Measurements from ENCODE around the gene MRPL38. TPM values are rescaled to one million over a fixed set of nuclear protein-coding genes. Genes with fewer than 3 reads are reported as not detected.
A peak's percentile ranks its signal among the peaks of the same experiment; 100 is the strongest.

The MRPL38 gene
- total and polyA plus RNA-seq, 2 donors, result 30.5 to 78.6 TPM

DNA sequence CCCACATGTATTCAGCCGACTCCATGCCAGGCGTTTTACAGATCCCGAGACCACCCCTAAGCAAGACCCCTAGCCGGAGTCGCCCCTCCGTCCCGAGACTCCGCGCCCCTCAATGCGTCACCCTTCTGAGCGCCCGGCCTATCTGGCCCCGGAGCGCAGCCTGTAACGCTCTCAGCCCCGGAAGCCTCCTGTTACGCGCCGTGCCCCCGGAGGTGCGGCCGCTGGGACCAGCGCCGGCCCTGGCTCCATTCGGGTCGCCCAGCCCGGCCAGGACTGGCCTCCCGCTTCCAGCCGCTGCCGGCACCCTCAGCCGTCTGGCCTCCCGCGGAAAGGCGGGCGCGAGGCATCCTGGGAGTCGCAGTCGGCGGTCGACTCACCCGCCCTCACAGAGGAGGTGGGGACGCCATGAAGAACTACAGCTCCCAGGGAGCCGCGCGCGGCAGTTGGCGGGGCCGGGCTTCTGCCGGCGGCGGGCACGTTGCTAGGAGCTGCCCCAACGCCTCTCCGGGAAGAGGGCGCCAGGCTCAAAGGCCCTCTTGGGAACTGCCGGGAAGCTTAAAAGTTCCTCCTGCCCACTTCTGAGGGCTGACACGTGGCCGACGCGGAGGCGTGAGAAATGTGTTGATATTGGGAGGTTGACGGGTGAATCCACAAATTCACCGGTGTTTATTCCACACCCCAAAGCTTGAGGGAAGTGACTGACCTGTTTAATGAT is 36.2 kb upstream of the MRPL38 start, which contains the start of gene FBF1:
FBF1 (minus strand) TSS at position 316 of the 715 bp plus-strand sequence. CDS start 2,893 bp downstream, outside the sequence.
- peaks cover 4% of the 10 kb centered on the region in 2 donors for H3K36me3 ChIP-seq (ENCODE audit: control insufficient read depth in 2 of 2, insufficient read depth in 2 of 2, low read length in 1 of 2)
- H3K4me3 ChIP-seq (ENCODE audit: low read length in 2 of 2), result peak within 1 kb of the TSS; percentile 86 to 88
- no peaks in the 10 kb centered on the region for H3K9me3 ChIP-seq (ENCODE audit: control insufficient read depth in 2 of 2, insufficient read depth in 1 of 2, low read length in 1 of 2)
- no peaks in the 10 kb centered on the region for H3K27me3 ChIP-seq (ENCODE audit: control insufficient read depth in 2 of 2, insufficient read depth in 1 of 2, low read length in 1 of 2)
- DNase-seq (ENCODE audit: low read depth in 6 of 9, low spot score in 9 of 9), result peak; percentile 62 to 91 (median 79)
- H3K4me1 ChIP-seq (ENCODE audit: control insufficient read depth in 2 of 2, insufficient read depth in 2 of 2, low read length in 2 of 2), result peaks cover 10 to 11% of the 10 kb centered on the region in 2 donors
- no peak within 1 kb of the TSS for H3K27ac ChIP-seq (ENCODE audit: low read depth in 1 of 2, low read length in 1 of 2)
- WGBS, result under 1% methylated on average over 63 of the region's 63 CpGs

GRCh38 chr17:75937652-75938051 is 33.0 kb upstream of the MRPL38 start:
- DNase-seq (ENCODE audit: low read depth in 6 of 9, low spot score in 9 of 9), result no peak
- 88% methylated on average over 13 of the region's 13 CpGs for WGBS

GRCh38 chr17:75933808-75934207 is 29.1 kb upstream of the MRPL38 start:
- 97% methylated on average over 4 of the region's 4 CpGs for WGBS
- H3K9me3 ChIP-seq (ENCODE audit: control insufficient read depth in 2 of 2, insufficient read depth in 1 of 2, low read length in 1 of 2), result no peaks in the 10 kb centered on the region
- H3K27me3 ChIP-seq (ENCODE audit: control insufficient read depth in 2 of 2, insufficient read depth in 1 of 2, low read length in 1 of 2), result no peaks in the 10 kb centered on the region
- DNase-seq (ENCODE audit: low read depth in 6 of 9, low spot score in 9 of 9), result no peak
- H3K36me3 ChIP-seq (ENCODE audit: control insufficient read depth in 2 of 2, insufficient read depth in 2 of 2, low read length in 1 of 2), result no peaks in the 10 kb centered on the region
- H3K4me1 ChIP-seq (ENCODE audit: control insufficient read depth in 2 of 2, insufficient read depth in 2 of 2, low read length in 2 of 2), result peaks cover 0 to 5% of the 10 kb centered on the region in 2 donors
- H3K4me3 ChIP-seq (ENCODE audit: low read length in 2 of 2), result no peak overlapping the region
- H3K27ac ChIP-seq (ENCODE audit: low read depth in 1 of 2, low read length in 1 of 2), result no peak overlapping the region

More at GRCh38 chr17:75937652-75938051, 33.0 kb upstream of the MRPL38 start:
- Histone ChIP-seq H3K36me3 (ENCODE audit: control insufficient read depth in 2 of 2, insufficient read depth in 2 of 2, low read length in 1 of 2) (no peaks in the 10 kb centered on the region), H3K27ac (ENCODE audit: low read depth in 1 of 2, low read length in 1 of 2) (no peak overlapping the region), H3K4me1 (ENCODE audit: control insufficient read depth in 2 of 2, insufficient read depth in 2 of 2, low read length in 2 of 2) (peaks cover 10 to 16% of the 10 kb centered on the region in 2 donors), H3K9me3 (ENCODE audit: control insufficient read depth in 2 of 2, insufficient read depth in 1 of 2, low read length in 1 of 2) (no peaks in the 10 kb centered on the region), H3K4me3 (ENCODE audit: low read length in 2 of 2) (no peak overlapping the region), H3K27me3 (ENCODE audit: control insufficient read depth in 2 of 2, insufficient read depth in 1 of 2, low read length in 1 of 2) (no peaks in the 10 kb centered on the region)

GRCh38 chr17:75932852-75933251 is 28.2 kb upstream of the MRPL38 start:
- 88% methylated on average over 5 of the region's 5 CpGs for WGBS
- H3K4me3 ChIP-seq (ENCODE audit: low read length in 2 of 2), result no peak overlapping the region
- no peak overlapping the region for H3K27ac ChIP-seq (ENCODE audit: low read depth in 1 of 2, low read length in 1 of 2)
- no peaks in the 10 kb centered on the region for H3K9me3 ChIP-seq (ENCODE audit: control insufficient read depth in 2 of 2, insufficient read depth in 1 of 2, low read length in 1 of 2)
- H3K27me3 ChIP-seq (ENCODE audit: control insufficient read depth in 2 of 2, insufficient read depth in 1 of 2, low read length in 1 of 2), result no peaks in the 10 kb centered on the region
- H3K4me1 ChIP-seq (ENCODE audit: control insufficient read depth in 2 of 2, insufficient read depth in 2 of 2, low read length in 2 of 2), result peaks cover 0 to 5% of the 10 kb centered on the region in 2 donors
- no peak for DNase-seq (ENCODE audit: low read depth in 6 of 9, low spot score in 9 of 9)
- H3K36me3 ChIP-seq (ENCODE audit: control insufficient read depth in 2 of 2, insufficient read depth in 2 of 2, low read length in 1 of 2), result no peaks in the 10 kb centered on the region

- 96% methylated on average over 4 of the region's 4 CpGs for whole genome bisulfite sequencing
- Histone ChIP-seq H3K9me3 (ENCODE audit: control insufficient read depth in 2 of 2, insufficient read depth in 1 of 2, low read length in 1 of 2) (no peaks in the 10 kb centered on the region), H3K27me3 (ENCODE audit: control insufficient read depth in 2 of 2, insufficient read depth in 1 of 2, low read length in 1 of 2) (no peaks in the 10 kb centered on the region), H3K27ac (ENCODE audit: low read depth in 1 of 2, low read length in 1 of 2) (no peak overlapping the region), H3K36me3 (ENCODE audit: control insufficient read depth in 2 of 2, insufficient read depth in 2 of 2, low read length in 1 of 2) (peaks cover 1 to 7% of the 10 kb centered on the region in 2 donors), H3K4me1 (ENCODE audit: control insufficient read depth in 2 of 2, insufficient read depth in 2 of 2, low read length in 2 of 2) (peaks cover 0 to 5% of the 10 kb centered on the region in 2 donors), H3K4me3 (ENCODE audit: low read length in 2 of 2) (no peak overlapping the region)
- DNase-seq (ENCODE audit: low read depth in 6 of 9, low spot score in 9 of 9), result no peak
Observed at GRCh38 chr17:75931062-75931461, 26.4 kb upstream of the MRPL38 start.

- Histone ChIP-seq H3K27ac (ENCODE audit: low read depth in 1 of 2, low read length in 1 of 2) (no peak overlapping the region), H3K36me3 (ENCODE audit: control insufficient read depth in 2 of 2, insufficient read depth in 2 of 2, low read length in 1 of 2) (peaks cover 12 to 23% of the 10 kb centered on the region in 2 donors), H3K27me3 (ENCODE audit: control insufficient read depth in 2 of 2, insufficient read depth in 1 of 2, low read length in 1 of 2) (no peaks in the 10 kb centered on the region), H3K4me3 (ENCODE audit: low read length in 2 of 2) (no peak overlapping the region), H3K4me1 (ENCODE audit: control insufficient read depth in 2 of 2, insufficient read depth in 2 of 2, low read length in 2 of 2) (no peaks in the 10 kb centered on the region), H3K9me3 (ENCODE audit: control insufficient read depth in 2 of 2, insufficient read depth in 1 of 2, low read length in 1 of 2) (no peaks in the 10 kb centered on the region)
- 92% methylated on average over 6 of the region's 6 CpGs for WGBS
- DNase-seq (ENCODE audit: low read depth in 6 of 9, low spot score in 9 of 9), result no peak
Observed at GRCh38 chr17:75927286-75927922, 22.7 kb upstream of the MRPL38 start.

GRCh38 chr17:75926456-75926855 is 21.8 kb upstream of the MRPL38 start:
- Histone ChIP-seq H3K4me1 (ENCODE audit: control insufficient read depth in 2 of 2, insufficient read depth in 2 of 2, low read length in 2 of 2) (no peaks in the 10 kb centered on the region), H3K4me3 (ENCODE audit: low read length in 2 of 2) (no peak overlapping the region), H3K27ac (ENCODE audit: low read depth in 1 of 2, low read length in 1 of 2) (no peak overlapping the region), H3K9me3 (ENCODE audit: control insufficient read depth in 2 of 2, insufficient read depth in 1 of 2, low read length in 1 of 2) (no peaks in the 10 kb centered on the region), H3K27me3 (ENCODE audit: control insufficient read depth in 2 of 2, insufficient read depth in 1 of 2, low read length in 1 of 2) (no peaks in the 10 kb centered on the region), H3K36me3 (ENCODE audit: control insufficient read depth in 2 of 2, insufficient read depth in 2 of 2, low read length in 1 of 2) (peaks cover 12 to 23% of the 10 kb centered on the region in 2 donors)
- WGBS, result 98% methylated on average over 4 of the region's 4 CpGs
- no peak for DNase-seq (ENCODE audit: low read depth in 6 of 9, low spot score in 9 of 9)

DNA sequence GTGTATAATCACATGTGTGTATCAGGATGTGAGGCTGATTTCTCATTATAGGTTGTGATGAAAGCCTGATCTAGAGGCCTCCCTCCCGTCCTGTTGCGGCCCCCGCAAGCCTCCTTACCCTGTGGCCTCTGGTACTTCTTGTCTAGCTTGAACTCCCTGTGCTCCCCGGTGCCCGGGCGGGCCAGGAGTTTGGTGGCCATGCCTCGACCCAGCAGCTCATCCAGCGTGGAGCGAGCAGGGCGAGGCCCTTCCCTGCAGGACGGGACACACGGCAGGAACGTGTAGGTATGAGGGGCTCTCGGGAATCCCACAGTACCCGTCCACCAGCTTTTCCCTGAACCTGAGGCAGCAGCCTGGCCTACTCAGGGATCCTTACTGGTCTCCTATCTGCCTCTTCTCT is 21.2 kb upstream of the MRPL38 start:
- Histone ChIP-seq H3K9me3 (ENCODE audit: control insufficient read depth in 2 of 2, insufficient read depth in 1 of 2, low read length in 1 of 2) (no peaks in the 10 kb centered on the region), H3K27ac (ENCODE audit: low read depth in 1 of 2, low read length in 1 of 2) (no peak overlapping the region), H3K4me3 (ENCODE audit: low read length in 2 of 2) (no peak overlapping the region), H3K27me3 (ENCODE audit: control insufficient read depth in 2 of 2, insufficient read depth in 1 of 2, low read length in 1 of 2) (no peaks in the 10 kb centered on the region), H3K4me1 (ENCODE audit: control insufficient read depth in 2 of 2, insufficient read depth in 2 of 2, low read length in 2 of 2) (no peaks in the 10 kb centered on the region), H3K36me3 (ENCODE audit: control insufficient read depth in 2 of 2, insufficient read depth in 2 of 2, low read length in 1 of 2) (peaks cover 12 to 23% of the 10 kb centered on the region in 2 donors)
- DNase-seq (ENCODE audit: low read depth in 6 of 9, low spot score in 9 of 9), result no peak
- WGBS, result 98% methylated on average over 15 of the region's 15 CpGs

DNA sequence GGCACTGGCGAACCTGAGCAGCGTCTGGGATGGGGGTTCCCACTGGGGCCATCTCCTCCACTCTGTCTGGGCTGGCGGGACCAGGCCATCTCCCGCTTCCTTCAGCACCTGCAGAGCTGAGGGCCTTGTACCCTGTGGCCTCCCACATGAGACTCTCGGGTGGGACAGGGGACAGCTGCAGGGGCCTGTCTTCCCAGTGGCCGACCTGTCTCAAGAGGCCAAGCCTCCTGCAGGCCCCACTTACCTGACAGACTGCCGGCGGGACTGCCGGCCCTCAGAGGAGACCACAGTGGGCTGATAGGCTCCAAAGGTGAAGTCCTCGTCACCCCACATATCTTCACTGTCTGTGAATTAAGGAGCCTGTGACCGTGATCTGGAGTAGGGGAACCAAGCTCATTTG is 20.4 kb upstream of the MRPL38 start:
- 96% methylated on average over 11 of the region's 11 CpGs for WGBS
- Histone ChIP-seq H3K4me1 (ENCODE audit: control insufficient read depth in 2 of 2, insufficient read depth in 2 of 2, low read length in 2 of 2) (no peaks in the 10 kb centered on the region), H3K27me3 (ENCODE audit: control insufficient read depth in 2 of 2, insufficient read depth in 1 of 2, low read length in 1 of 2) (no peaks in the 10 kb centered on the region), H3K4me3 (ENCODE audit: low read length in 2 of 2) (no peak overlapping the region), H3K27ac (ENCODE audit: low read depth in 1 of 2, low read length in 1 of 2) (no peak overlapping the region), H3K9me3 (ENCODE audit: control insufficient read depth in 2 of 2, insufficient read depth in 1 of 2, low read length in 1 of 2) (no peaks in the 10 kb centered on the region), H3K36me3 (ENCODE audit: control insufficient read depth in 2 of 2, insufficient read depth in 2 of 2, low read length in 1 of 2) (peaks cover 12 to 25% of the 10 kb centered on the region in 2 donors)
- no peak for DNase-seq (ENCODE audit: low read depth in 6 of 9, low spot score in 9 of 9)
